Measurements from ENCODE around the gene RIC3.

Gene RIC3, protein sequence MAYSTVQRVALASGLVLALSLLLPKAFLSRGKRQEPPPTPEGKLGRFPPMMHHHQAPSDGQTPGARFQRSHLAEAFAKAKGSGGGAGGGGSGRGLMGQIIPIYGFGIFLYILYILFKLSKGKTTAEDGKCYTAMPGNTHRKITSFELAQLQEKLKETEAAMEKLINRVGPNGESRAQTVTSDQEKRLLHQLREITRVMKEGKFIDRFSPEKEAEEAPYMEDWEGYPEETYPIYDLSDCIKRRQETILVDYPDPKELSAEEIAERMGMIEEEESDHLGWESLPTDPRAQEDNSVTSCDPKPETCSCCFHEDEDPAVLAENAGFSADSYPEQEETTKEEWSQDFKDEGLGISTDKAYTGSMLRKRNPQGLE

DNA sequence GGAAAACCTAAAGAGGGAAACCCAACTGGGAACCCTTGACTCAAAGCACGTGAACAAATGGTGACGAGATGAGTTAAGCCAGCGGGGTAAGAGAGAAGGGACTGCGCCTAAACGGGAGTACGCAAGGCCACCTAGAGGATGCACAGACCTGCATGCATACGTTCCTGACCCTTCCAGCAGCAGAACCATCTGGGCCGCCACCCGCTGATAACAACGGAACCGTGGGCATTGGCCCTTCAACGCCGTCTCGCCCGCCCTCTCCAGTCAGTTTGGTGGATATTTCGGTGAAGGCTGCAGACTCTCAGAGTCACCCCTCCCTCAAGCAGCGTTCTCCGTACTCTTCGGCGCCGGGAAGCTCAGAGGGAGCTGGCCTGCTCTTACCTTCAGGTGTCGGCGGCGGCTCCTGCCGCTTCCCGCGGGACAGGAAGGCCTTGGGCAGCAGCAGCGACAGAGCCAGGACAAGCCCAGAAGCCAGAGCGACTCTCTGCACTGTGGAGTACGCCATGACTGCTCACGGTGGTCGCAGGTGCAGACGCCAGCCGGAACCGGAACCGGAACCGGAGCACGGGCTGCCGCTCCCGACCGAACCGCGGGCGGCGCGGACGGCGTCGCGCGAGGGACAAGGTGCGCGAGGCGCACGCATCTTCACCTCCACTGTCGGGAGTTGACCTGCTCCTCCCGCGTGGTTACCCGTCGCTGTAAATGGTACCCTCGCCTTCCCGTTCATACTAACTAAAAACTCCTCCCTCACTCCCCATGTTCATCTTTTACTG lies at the start of gene RIC3:
Gene RIC3 (minus strand): TSS at position 541 of the 773 bp plus-strand sequence. CDS start 36 bp downstream, at position 505.
- DNase-seq (ENCODE audit: low read depth), result no peak

DNA sequence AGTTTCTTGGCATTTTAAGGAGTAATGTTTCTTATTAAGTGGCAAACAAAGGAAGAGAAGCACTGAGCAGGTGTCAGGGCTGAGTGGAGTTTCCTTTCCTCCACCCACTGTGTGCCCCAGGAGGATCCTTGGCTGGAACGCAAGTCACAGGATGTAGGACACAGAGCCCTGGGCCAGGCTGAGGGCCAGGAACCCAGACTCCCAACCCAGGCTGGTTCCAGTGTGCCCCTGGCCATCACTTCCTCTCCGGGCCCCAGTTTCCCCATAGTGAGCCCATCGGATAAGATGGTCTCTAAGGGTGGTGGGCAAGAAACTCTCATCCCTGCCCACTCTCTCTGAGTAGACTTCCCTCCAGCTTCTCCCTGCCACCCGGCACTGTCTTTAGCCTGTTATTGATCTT lies 49.6 kb upstream of the RIC3 start:
- no peak for DNase-seq (ENCODE audit: low read depth)

DNA sequence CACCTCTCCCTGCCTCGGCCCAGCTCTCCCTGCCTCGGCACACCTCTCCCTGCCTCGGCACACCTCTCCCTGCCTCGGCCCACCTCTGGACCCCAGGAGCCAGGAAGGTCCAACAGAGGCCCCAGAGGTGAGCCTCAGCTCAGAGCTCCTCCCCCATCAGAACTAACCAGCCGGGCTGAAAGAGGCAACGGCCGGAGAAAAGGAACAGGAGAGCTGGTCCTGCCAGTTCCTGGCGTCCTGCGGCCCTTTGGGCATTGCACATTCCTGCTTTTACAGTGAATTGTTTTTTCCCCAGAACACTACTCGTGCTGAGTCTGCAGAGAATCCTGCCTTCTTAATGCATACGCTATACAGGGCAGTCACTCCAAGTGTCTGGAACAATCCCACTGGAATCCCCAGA lies 49.1 kb upstream of the RIC3 start:
- DNase-seq (ENCODE audit: low read depth), result no peak

DNA sequence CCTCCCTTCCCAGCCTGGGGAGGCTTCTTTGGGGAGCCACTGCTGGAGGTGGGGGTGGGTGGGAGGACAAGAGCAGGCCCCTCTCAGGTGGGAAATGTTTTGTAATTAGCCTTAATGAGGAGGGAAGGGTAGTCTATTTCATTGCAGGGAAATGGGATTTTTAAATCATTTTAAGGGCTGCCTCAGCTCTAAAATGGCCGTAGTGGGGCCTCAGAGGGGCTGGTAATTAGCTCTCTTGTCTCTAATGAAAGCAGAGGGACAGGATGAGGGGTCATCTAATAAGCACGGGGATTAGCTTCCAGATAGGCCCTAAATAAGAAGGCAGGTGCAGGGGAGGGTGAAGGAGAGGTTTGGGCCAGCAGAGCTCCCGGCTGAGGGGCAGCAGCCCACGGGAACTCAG lies 48.3 kb upstream of the RIC3 start:
- no peak for DNase-seq (ENCODE audit: low read depth)

DNA sequence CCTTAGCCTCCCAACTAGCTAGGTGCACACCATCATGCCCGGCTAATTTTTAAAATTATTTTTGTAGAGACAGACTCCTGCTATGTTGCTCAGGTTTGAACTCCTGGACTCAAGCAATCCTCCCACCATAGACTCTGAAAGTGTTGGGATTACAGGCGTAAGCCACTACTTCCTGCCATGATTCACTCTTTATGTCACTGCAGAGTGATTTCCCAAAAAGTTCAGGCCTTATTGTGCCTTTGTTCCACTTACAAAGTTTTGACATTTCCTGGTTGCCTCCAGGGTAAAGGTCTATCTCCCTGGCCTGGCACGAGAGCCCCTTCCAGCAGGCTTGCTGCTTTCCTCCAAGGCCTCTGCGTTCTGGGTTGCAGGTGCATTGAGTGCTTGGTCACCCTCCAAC lies 44.6 kb upstream of the RIC3 start:
- DNase-seq (ENCODE audit: low read depth), result no peak

DNA sequence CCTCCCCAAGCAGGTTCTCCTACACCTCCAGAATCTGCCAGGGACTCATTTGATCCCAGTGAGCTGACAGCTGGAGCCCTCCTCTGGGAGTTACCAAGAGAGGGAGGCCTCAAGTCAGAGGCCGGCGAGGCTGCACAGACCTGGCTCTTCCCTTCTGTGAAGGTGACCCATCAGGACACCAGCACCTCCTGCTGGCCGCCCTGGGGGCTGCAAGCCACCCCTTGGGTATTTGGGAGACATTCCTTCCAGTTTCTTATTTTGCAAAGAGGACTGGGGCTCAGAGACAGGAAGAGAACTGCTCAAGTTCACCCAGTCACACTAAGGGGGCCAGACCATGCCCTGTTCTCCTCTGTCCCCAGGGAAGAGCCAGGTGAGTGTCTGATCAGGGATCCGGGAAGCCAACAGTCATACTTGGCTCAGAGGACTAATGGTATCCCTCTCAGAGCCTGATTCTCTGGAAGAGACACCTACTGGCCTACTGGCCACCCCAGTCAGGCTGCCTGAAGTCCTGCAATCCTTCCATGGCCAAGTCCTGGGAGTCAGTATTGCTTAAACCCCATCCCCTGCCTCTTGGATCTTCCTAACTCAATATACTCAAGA lies 40.5 kb upstream of the RIC3 start:
- peak; percentile 34 for DNase-seq (ENCODE audit: low read depth)

DNA sequence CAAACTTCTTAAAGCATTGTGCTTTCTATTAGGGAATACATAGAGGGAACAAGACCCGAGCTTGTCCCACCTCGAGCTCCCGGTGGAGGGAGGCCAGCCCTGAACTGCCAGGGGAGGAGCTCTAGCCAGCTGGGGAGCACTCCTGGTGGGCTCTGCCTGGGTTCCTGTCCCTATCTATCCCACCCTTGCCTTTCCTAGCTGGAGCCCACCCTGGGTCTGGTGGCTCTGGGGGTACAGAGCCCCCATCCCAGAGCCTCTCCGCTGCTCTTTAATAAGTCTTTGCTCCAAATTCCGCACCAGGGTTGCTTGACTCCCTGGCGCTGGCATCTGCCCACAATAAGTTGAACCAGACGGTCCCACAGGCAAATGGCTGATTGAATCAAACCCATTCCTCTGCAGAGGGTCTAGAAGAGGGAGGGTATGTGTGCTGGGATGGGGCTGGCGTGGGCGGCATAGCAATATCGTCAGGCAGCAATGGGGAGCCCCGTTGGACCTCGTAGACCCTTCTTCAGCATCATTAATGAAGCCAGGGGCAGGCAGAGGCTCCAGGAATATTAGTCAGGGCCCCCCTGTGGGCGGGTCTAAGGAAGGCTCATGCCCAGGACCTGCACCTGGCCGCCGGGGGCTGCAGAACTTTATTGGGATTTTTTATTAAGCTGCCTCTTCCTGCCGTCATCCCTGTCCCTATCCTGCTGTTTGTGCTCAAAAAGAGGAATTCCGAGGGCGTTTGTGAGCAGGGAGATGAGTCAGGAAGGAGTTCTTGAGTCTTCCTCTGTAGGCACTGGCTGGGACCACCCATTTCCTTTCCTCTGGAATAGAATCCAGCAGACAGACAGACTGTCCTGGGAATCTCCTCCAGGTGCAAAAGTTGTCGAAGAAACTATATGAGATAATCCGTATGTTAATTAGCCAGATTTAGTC lies 38.5 kb upstream of the RIC3 start:
- no peak for DNase-seq (ENCODE audit: low read depth)

DNA sequence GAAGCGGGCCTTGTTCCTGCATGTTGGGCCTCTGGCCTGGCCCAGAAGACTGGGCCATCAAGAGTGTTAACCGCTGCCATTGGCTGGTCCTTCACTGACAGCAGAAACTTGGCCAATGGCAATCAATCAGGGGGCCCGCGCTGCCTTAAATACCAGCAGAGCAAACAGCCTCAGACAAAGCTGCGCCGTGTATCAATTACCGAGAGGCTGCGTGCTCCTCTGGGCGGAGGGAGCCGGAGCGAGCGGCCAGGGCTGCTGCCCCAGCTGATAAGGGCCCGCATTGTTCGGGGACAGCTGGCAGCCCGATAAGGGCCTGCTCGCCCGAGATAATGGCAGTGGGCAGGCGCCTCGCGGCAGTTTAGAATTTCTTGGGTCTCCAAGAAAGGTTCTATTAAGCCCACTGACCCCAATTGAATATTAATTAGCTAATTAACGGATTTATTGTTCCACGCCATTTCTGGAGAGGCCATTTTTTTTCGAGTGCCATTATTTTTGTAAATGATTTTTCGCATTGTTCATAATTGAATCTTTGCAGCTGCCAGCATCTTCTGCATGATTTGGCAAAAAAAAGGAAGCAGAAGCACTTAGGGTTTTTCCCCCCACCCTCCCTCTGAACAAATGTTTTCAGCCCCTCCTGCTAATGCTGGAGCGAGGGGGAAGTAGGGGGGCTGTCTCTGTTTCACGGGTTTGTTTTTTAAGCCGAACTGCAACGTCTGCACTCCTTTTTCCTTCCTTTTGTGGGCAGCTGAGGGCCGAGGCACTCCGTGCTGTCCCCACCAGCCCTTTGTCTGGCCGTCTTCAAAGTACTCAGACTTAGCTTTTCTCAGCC lies 37.6 kb upstream of the RIC3 start:
- DNase-seq (ENCODE audit: low read depth), result peak; percentile 97

DNA sequence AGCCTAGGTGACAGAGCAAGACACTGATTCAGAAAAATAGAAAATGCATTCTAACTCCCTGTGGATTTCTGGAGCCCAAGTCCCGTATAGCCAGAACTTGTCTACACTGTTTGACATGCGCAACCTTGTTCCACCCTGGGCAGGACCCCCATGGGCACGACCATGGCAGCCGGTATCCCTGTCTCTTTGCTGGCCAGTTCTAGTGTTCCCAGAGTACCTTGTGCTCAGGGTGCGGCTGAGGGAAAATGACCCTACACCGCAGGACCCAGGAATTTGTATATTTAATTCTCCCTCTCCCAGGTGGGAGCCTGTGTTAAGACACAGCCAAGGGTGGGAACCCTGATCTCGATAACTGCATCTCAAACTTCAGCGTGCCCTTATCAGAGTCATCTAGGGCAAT lies 36.7 kb upstream of the RIC3 start:
- no peak for DNase-seq (ENCODE audit: low read depth)

DNA sequence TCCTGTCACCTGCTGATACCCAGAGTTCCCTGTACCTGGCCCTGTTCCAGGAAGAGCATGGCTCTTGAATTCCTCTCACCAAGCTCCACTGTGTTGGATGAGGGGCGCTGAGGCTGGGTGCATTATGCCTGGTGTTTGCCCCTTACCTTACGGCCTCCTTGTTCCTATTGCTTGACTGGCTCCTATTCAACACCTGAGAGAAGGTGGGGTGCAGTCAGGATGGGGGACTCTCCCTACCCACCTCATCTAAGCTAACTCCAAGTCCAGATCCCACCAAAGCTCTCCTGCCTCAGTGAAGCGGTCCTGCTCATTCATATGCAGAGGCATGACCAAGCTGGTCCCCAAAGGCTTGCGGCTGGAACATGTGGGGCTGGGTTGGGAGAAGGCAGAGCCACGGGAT lies 35.8 kb upstream of the RIC3 start:
- no peak for DNase-seq (ENCODE audit: low read depth)

DNA sequence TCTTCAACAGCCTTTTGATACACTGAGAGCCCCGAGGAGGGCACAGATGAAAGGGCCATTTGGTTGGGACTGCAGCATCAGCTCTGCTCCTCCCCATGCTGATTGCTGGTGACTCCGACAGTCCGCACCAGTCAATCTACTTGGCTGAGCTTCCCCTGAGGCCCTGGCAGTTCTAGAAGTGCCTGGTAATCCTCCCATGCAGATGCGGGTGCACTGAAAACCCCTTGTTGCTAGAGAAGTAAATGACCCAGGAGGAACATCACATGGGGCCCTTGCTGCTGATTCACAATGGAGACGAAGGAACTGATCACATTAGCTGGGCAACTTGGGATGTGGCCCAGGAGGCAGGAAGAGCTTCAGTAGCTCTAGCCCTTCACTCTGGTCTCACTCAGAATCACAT lies 35.2 kb upstream of the RIC3 start:
- no peak for DNase-seq (ENCODE audit: low read depth)

DNA sequence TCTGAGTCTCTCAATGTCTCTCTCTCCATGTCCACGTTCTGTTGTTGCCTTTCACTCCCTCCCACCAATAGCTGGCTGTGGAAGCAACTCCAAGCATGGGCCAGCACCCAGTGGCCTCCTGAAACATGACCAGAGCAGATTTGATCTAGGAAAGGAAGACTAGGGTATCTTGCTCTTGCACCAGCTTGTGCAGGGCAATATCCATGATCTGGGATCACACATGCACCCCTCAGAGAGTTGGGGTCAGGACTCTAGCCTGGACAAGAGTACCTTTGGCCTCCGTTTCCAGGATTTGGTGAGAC lies 34.5 kb upstream of the RIC3 start:
- DNase-seq (ENCODE audit: low read depth), result no peak

DNA sequence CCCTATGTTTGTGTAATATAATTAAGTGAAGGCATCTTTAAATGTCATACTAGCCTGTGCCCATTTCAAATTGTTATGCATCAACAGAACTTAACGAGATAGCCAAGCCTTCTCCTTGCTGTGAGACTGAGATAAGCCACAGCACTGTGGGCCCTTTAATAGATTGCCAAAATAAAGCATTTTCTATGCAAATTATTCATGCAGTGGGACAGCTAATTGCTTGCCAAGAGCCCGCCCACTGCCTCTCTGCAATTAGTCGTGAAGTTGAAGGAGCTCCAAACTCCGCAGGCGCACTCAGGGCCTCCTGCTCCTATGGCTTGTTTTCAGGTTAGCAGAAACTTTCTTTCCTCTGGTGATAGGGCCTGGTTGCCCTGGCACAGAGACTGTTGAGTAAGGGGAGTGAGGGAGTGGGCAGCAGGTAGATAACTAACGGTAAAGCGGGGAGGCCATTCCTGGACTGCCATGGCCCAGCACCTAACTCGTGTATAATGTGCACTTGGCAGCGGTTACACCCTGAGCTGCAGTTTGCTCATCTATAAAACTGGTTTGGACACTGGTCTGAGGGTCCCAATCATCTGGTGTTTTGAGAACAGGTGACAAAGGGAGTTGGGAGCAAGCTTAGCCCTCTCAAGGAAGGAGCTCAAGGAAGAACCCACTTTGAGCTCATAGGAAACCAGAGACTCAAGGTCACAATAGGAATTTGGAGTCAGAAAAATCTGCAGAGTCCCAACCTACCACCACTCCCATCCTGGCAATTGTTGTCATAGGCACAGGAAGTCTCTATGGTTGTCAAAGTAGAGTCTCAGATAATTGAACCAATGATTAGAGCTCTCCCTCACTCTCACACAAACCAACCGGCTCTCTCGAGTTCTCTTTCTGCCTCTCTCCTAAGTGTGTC lies 33.9 kb upstream of the RIC3 start:
- DNase-seq (ENCODE audit: low read depth), result no peak

DNA sequence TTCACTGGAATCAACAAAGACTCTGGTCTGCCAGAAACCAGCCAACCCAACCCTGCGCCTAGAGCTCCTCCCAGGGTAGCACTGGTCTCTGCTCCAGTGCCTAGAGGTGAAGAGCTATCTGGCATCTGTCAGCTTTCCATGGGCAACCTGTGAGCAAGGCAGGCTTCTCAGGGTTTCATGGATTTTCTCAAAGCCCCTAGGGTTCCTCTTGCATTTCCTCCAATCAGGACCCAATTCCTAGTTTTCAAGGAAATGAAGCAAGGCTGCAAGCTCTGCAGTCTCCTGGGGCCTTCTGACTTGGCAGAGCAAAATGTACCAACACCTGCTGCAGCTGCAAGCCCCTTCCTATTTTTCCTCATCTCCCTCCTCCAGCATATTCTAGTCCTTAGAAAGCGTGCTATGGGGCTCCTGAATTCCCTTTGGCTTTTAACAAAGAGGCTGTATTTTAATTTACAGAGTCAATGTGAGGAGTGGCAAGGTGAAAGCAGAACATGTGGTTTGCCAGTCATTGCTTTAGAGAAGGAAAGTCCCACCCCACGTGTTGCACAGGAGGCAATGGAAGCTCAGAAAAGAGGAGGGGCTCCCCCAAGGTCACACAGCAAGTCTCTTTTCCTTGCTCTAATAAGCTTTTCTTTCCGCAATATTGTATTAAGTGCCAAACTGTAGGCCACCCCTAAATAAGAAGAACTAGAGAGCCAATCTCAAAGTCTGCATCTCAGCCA lies 33.0 kb upstream of the RIC3 start:
- no peak for DNase-seq (ENCODE audit: low read depth)

DNA sequence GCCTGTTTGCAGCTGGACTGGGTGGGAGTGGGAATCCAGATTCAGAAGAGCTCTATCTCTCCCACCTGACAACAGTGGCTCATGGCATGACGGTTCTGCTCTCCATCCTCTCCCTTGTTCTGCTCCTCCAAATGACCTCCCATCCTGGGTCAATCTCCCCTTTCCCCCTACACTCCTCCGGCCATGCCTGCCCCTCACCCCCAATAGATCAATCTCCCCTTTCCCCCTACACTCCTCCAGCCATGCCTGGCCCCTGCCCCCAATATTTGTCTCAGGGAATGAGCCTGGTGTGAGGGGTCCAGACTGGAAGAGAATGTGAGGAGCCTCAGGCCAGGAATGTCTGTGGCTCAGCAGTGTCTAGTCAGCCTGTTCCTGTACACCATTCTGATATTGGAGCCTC lies 30.9 kb upstream of the RIC3 start:
- DNase-seq (ENCODE audit: low read depth), result no peak

DNA sequence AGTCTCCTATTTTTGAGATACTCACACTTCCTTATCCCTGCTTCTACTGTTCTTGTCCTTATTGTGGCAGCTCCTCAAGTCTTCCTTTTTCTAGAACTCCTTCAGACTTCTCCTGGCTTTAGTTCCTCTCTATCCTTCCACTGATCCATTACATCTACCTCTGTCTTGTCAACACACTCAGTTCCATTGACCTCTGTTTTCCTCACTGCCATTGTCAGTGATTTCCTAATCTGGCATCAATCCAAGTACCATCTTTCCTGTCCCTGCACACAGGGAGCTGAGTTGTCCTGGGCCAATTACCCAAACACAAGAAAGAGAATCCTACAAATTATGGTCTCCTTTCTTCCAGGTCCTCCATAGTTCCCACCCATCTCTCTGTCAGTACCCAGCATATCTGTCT lies 27.9 kb upstream of the RIC3 start:
- no peak for DNase-seq (ENCODE audit: low read depth)

DNA sequence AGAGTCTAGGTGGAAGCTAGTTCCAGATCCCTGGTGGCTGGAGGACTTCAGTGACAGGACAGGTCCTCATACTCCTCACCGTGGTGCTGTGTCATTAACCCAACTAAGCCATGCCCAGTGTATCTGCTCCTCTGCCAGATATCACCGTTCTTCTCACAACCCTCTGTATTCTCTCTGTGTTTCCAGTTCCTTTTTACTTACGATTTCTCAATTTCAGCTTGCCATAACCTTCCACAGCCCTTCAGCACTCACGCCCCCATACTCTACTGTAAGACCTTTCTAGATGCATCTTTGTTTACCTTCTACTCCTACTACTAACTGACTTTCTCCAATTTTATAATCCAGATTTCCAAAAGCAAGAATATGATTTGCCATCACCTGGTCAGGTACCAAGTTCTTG lies 26.1 kb upstream of the RIC3 start:
- DNase-seq (ENCODE audit: low read depth), result no peak

DNA sequence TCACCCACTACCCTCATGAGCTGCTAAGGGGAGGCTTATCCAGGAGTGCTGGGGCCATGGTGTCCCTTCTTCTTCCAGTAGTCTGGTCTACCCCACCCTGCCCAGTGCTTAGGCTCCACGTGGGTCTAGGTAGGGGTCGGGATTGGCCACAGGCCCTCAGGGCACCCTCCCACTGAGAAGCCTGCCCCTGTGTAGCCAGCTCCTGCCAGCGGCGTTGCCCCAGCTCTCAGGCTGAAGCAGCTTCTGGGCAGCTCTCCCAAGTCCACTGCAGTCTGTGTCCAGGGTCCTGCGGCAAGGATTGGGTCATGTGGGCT lies 24.0 kb upstream of the RIC3 start:
- DNase-seq (ENCODE audit: low read depth), result no peak

DNA sequence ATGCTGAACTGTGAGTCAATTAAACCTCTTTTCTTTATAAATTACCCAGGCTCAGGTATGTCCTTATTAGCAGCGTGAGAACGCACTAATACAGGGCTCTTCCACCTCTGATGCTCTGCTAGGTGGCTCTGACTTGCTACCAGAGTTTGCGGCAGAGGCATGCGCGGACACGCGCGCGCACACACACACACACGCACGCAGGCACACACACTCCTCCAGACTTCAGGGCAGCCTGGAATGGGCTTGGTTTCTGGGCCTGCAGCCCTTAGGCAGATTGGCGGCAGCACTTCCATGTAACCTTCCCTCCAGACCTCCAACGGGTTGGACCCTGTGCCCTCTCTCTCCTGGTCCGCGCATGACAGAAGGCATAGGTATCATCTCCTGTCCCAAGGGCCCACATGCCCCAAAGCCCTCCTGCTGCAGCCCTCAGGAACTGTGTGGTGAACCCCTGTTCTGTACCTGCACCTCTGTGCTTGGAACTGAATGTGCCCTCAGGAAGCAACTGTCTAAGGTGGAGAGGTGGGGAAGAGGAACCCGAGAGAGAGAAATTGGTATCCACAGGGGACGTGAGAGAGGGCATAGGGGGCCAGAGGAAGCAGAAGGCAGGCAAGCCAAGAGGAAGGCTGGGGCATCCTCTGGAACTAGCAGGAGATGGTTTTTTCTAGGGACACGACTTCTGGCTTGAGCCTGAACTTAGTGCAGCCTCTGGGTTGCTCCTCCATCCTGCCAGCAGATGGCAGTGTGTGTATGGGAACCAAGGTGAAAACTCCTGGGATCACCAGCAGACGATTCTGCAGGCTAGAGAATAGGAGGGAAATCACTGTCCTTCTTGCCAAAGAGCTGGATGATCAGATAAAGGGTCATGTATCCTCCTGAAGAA lies 23.4 kb upstream of the RIC3 start:
- DNase-seq (ENCODE audit: low read depth), result peak; percentile 33

All from CMK (cell line).